ENCODE results near the gene UBE2S.
"Not testable (repeated sequence)": the region's sequence is repeated elsewhere in the genome, so short reads cannot be mapped to it uniquely, and the experiment has no call there.

Gene UBE2S

DNA sequence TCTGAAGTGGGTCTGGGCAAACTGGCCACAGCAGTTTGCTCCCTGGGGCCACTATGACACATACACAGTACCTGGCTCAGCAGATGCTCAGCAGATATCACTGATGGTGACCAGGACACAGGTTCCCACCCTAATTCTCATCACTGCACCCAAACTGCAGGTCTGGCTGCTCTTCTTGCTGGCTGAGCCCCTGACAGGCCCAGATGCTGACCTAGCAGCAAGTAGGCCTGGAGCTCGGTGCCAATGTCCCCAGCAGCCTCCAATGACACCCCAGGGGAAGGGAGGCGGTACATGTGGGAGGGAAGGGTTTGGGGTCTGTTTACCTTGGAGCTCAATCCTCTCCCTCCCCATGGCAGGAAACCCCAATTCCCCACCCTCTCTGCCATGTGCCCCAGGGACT, 5.1 kb downstream of the UBE2S start:
- FAIRE-seq = no peak

DNA sequence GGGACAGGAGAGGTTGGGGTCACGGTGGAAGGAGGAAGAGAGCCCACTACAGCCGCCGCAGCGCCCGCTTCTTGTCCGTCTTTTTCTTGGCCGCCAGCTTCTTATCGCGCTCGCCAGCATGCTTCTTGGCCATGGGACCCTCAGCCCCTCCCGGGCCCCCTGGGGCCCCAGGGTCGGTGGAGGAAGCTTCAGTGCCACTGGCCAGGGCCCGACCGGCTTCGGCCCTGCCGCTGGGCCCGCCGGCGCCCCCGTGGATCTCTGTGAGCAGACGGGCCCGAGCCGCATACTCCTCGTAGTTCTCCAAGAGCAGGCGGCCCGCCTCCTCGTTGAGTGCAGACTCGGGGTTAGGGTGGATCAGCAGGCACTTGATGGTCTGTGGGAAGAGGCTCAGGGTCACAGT, 6.2 kb downstream of the UBE2S start:
- not testable (repeated sequence) for FAIRE-seq

GRCh38 chr19:55400281-55401087, 7.1 kb downstream of the UBE2S start:
- FAIRE-seq = peak; percentile 95

DNA sequence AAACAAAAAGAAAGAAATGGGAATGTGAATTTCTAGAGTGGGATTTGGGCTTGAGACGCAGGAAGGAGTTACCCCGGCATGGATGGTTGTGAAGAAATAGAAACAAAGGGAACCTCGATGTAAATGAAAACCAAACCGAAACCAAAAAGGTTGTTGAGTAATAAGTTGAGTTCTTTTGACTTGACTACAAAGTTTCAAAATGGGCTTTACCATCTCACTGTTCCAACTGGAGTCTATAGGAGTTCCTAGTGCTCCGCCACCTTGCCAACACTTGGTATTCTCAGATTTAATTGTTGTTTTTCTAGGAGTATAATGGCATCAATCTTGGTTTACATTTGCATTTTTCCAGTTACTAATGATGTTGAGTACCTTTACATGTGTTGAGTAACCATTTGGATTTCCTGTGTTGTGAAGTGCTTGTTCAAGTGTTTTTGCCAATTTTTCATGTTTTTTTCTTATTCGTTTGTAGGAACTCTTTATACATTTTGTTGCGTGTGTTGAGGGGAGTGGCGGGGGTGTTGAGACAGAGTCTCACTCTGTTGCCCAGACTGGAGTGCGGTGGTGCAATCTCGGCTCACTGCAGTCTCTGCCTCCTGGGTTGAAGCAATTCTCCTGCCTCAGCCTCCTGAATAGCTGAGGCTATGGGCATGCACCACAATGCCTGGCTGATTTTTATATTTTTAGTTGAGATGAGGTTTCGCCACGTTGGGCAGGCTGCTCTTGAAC, 9.2 kb downstream of the UBE2S start:
- FAIRE-seq = peak; percentile 61

GRCh38 chr19:55392820-55393761, 14.5 kb downstream of the UBE2S start:
- no peak for FAIRE-seq

DNA sequence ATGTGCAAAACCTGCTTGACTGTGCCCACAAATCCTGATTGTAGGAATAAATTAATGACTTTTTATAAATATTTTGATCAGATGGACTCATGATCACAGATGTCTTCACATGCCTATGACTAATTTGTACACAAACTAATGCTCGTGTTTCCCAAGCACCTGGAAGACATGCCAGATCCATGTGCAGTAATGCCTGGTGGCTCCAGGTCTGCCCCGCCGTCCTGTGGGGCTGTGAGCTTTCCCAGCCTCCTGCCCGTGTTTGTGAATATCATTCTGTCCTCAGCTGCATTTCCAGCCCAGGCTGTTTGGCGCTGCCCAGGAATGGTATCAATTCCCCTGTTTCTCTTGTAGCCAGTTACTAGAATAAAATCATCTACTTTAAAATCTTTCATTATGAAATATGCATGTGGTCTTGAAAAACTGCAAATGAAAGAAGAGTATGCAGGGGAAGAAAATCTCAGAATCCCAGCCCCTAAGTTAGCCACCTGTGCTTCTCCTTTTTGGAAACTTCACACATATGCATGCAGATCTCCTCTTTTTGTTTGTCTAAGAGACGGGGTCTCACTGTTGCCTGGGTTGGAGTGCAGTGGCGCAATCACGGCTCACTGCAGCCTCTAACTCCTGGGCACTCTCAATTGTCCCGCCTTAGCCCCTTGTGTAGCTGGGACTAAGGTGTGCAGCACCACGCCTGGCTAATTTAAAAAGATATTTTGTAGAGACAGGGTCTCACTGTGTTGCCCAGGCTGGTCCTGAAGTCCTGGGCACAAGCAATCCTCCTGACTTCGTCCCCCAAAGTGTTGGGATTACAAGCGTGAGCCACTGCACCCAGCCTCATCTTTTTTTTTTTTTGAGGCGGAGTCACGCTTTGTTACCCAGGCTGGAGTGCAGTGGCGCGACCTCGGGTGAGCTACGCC, 15.6 kb downstream of the UBE2S start:
- FAIRE-seq = no peak

DNA sequence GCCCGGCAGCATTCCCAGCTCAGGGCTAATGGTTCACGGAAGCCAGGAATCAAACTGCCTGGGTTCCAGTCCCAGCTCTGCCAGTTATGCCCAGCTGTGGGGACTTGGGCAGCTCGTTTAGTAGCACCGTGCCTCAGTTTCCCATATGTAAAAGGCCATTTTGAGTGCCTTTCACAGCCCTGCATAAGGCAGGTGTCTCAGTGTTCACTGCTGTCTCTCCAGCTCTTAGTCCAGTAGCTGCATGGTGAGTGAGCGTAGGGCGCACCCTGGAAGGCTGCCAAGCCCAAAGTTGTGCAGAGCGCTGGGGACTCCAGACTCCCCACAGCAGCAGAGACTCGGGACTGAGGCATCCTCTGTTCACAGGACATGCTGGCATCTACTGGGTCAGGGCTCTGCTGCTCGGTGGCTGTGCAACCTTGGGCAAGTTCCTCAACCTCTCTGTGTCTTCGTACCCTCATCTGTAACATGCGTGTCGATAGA, 16.4 kb downstream of the UBE2S start:
- FAIRE-seq = no peak

DNA sequence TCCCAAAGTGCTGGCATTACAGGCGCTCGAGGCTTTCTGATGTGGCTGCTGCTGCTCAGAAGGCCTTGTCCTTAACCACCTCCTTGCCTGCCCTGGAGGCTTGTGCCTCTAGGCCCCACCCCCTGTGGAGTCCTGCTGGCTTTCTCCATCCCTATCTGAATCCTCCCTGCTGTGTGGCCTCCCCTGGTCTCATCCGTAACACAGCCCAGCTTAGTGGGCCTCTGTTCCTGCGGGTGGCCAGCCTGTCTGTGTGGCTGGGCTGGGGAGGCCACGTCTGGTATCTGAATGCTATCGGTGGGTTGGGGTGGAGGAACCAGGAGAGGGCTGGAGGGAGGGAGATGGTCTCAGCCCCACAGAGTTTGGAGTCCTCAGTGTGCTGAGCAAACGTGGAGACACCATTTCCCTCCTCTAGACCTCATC, 17.1 kb downstream of the UBE2S start:
- FAIRE-seq = no peak

- FAIRE-seq = no peak
Observed at GRCh38 chr19:55389386-55390317, 17.9 kb downstream of the UBE2S start.

- no peak for FAIRE-seq
Observed at GRCh38 chr19:55387736-55388497, 19.7 kb downstream of the UBE2S start.

GRCh38 chr19:55386493-55386971, 21.1 kb downstream of the UBE2S start:
- FAIRE-seq = no peak

- peak; percentile 97 for FAIRE-seq
Observed at GRCh38 chr19:55385724-55386492, 21.7 kb downstream of the UBE2S start, which contains the start of gene RPL28. Gene RPL28, plus strand, starts transcription at chr19:55385932. Its CDS starts 426 bp downstream, at chr19:55386358.

DNA sequence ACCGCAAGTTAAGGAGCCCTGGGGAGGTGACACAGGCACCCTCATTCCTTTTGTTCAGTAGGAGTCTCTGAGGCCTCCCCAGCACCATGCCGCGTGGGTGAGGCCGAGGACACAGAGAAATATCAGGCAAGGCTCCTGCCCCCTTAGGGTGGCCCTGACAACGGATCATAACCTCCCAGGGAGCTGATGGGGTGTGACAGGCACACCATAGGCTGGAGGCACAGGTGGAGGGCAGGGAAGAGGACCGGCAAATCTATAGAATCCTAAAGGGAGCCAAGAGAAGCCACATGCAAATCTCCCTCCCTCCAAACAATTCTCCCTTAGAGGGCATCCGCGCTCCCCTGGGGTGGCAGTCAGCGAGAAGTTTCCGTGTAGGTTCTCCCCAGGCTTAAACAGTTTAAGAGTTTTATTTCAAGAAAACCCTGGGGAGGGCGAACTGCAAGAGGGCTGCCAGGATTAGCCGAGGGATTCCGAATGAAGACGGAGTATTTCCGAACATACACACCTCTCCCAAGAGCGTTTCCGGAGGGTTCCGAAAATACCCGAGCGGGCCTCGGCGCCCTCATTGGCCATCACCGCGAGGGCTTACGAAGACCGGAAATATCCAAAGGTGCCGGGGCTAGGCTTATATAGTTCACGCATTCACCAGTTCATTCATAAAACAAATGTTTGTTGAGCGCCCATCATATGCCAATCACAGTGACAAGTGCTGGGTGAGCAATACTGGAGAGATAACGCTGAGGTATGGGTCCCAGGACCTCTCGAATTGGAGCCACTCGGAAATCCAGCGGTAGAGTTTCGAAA, 22.5 kb downstream of the UBE2S start:
- FAIRE-seq = no peak

GRCh38 chr19:55384131-55384919, 23.3 kb downstream of the UBE2S start, which contains the start of gene TMEM238:
Gene TMEM238, minus strand, starts transcription at chr19:55384292. Its CDS starts 33 bp downstream, at chr19:55384259.
- no peak for FAIRE-seq

DNA sequence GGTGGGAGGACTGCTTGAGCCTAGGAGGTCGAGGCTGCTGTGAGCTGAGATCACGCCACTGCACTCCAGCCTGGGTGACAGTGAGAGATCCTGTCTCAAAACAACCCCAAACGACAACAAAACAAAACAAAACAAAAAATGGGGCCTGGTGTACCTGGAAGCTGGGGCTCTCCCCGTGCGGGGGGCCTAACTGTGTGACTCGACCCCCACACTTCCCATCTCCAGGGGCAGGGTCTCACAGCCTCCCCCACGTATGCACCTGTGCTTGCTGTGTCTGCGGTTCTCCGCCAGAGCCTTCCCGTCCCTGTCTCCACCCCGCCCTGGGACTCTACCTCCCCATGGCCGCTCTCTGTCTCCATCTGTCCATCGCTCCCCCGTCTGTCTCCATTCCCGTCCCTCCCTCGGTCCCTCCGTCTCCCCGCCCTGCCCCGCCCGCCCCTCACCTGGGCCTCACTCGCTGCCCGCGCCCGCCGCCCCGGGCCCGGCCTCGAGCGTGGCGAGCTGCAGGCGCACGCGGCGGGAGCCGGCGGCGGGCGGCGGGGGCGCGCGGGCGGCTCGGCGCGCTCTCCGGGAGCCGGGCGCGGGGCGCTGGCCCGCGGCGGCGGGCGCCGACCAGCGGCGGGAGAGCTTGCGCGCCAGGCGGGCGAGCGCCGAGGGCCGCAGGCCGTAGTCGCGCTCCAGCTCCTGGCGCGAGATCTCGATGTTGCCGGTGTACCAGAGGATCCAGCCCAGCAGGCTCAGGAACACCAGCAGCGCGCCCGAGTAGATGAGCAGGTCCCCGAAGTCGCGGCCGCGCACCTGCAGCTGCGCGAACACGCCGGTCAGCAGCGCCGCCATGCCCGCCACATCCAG, 24.1 kb downstream of the UBE2S start:
- no peak for FAIRE-seq

DNA sequence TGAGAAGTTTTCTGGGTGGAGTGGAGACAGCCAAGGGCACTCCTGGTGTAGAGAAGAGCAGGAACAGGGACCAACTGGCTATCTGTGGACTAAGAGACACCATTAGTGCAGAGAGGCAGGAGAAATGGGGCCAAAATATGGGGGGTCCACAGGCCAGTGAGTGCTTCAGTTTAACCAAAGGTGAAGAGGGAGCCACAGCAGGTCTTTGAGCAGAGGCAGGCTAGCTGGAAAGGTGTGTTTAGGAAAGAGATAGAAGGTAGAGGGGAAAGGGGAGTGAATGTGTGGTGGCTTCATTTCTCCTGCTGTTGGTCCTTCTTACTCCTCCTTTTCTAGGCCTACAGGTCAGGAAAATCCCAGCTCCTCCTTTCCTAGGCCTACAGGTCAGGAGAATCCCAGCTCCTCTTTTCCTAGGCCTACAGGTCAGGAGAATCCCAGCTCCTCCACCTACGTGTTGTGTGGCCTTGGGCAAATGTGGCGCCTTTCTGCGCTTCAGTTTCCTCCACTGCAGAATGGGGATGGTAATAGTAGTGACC, 25.0 kb downstream of the UBE2S start:
- FAIRE-seq = no peak

All from G401.6 (cell line).